ENCODE measurements around the gene ARHGAP22. TPM values are rescaled to one million over a fixed set of nuclear protein-coding genes. Genes with fewer than 3 reads are reported as not detected.

ARHGAP22 gene
- total RNA-seq, 6 donors from 2014 or later, result 1.4 to 25.1 (median 7.1) TPM

- Histone ChIP-seq H3K27ac (no peak overlapping the region), H3K4me1 (peaks cover 9 to 17% (median 13%) of the 10 kb centered on the region in 4 donors), H3K4me3 (no peak overlapping the region), H3K27me3 (peaks cover 0 to 17% (median 7%) of the 10 kb centered on the region in 4 donors), H3K36me3 (no peaks in the 10 kb centered on the region), H3K9me3 (no peaks in the 10 kb centered on the region)
- 67 to 83% methylated on average over 1 of the region's 1 CpG for WGBS, 2 donors
- TF ChIP-seq POLR2A (IDR thresholded peaks at IDR 0.05) (no peak), POLR2AphosphoS5 (IDR thresholded peaks at IDR 0.05) (no peak), CTCF (IDR thresholded peaks at IDR 0.05) (no peak), EP300 (IDR thresholded peaks at IDR 0.05) (no peak)
- no peak for ATAC-seq (ENCODE audit: low FRiP score in 2 of 2)
- peak in 1 of 2 donors; percentile 3 for DNase-seq
These were observed 77.1 kb downstream of the ARHGAP22 start for GRCh38 chr10:48527756-48528155.

GRCh38 chr10:48526846-48527505 lies 77.9 kb downstream of the ARHGAP22 start:
- Histone ChIP-seq H3K27ac (no peak overlapping the region), H3K27me3 (peaks cover 0 to 17% (median 9%) of the 10 kb centered on the region in 4 donors), H3K9me3 (no peaks in the 10 kb centered on the region), H3K4me1 (peaks cover 9 to 20% (median 13%) of the 10 kb centered on the region in 4 donors), H3K36me3 (no peaks in the 10 kb centered on the region), H3K4me3 (no peak overlapping the region)
- TF ChIP-seq EP300 (IDR thresholded peaks at IDR 0.05), result no peak
- no peak for TF ChIP-seq CTCF (IDR thresholded peaks at IDR 0.05)
- no peak for TF ChIP-seq POLR2A (IDR thresholded peaks at IDR 0.05)
- no peak for TF ChIP-seq POLR2AphosphoS5 (IDR thresholded peaks at IDR 0.05)
- 88 to 91% methylated on average over 2 of the region's 2 CpGs for WGBS, 2 donors
- DNase-seq, result no peak
- ATAC-seq (ENCODE audit: low FRiP score in 2 of 2), result no peak

- peaks cover 0 to 17% (median 9%) of the 10 kb centered on the region in 4 donors for H3K27me3 ChIP-seq
These were observed 78.7 kb downstream of the ARHGAP22 start for GRCh38 chr10:48526011-48526821.

GRCh38 chr10:48525113-48525512 lies 79.8 kb downstream of the ARHGAP22 start:
- Histone ChIP-seq H3K9me3 (no peaks in the 10 kb centered on the region), H3K36me3 (no peaks in the 10 kb centered on the region), H3K4me3 (no peak overlapping the region), H3K4me1 (peaks cover 9 to 20% (median 13%) of the 10 kb centered on the region in 4 donors), H3K27ac (no peak overlapping the region), H3K27me3 (peaks cover 0 to 17% (median 9%) of the 10 kb centered on the region in 4 donors)
- no peak for DNase-seq
- TF ChIP-seq CTCF (IDR thresholded peaks at IDR 0.05) (no peak), EP300 (IDR thresholded peaks at IDR 0.05) (no peak), POLR2AphosphoS5 (IDR thresholded peaks at IDR 0.05) (no peak), POLR2A (IDR thresholded peaks at IDR 0.05) (no peak)
- ATAC-seq (ENCODE audit: low FRiP score in 2 of 2), result no peak
- 94 to 97% methylated on average over 5 of the region's 5 CpGs for WGBS, 2 donors

More at GRCh38 chr10:48526011-48526821, 78.7 kb downstream of the ARHGAP22 start:
- no peaks in the 10 kb centered on the region for H3K36me3 ChIP-seq
- peaks cover 9 to 20% (median 13%) of the 10 kb centered on the region in 4 donors for H3K4me1 ChIP-seq
- TF ChIP-seq CTCF (IDR thresholded peaks at IDR 0.05), result no peak
- WGBS, 2 donors, result 34 to 50% methylated on average over 14 of the region's 14 CpGs
- DNase-seq (no peak), ATAC-seq (ENCODE audit: low FRiP score in 2 of 2) (no peak)
- no peaks in the 10 kb centered on the region for H3K9me3 ChIP-seq
- H3K27ac ChIP-seq, result no peak overlapping the region
- no peak overlapping the region for H3K4me3 ChIP-seq

Data from upper lobe of left lung (tissue), 6 donors.